ENCODE data around the gene DMRT1.

GRCh38 chr9:935348-935965 is 94.0 kb downstream of the DMRT1 start:
- TF ChIP-seq CTCF (conservative IDR thresholded peaks at IDR 0.05; ENCODE audit: low read depth, low read length) (no peak), EZH2 (IDR thresholded peaks at IDR 0.05; ENCODE audit: borderline replicate concordance, low read depth, low read length, poor library complexity, severe bottlenecking) (peak; percentile 14)

Measured in A673 (cell line).